Stimulated activated CD4-positive, alpha-beta T cell treated with anti-CD3 and anti-CD28 coated beads, Interleukin-4, amount 100 ng/mL, for 24 hours (primary cell): ENCODE results near the gene SUSD3.
"Not testable (repeated sequence)": the region's sequence is repeated elsewhere in the genome, so short reads cannot be mapped to it uniquely, and the experiment has no call there.

Experiments used
- DNase-seq: peaks from one replicate; pipeline ENCODE4 v3.0.0-alpha.2; 2020

The SUSD3 gene

DNA sequence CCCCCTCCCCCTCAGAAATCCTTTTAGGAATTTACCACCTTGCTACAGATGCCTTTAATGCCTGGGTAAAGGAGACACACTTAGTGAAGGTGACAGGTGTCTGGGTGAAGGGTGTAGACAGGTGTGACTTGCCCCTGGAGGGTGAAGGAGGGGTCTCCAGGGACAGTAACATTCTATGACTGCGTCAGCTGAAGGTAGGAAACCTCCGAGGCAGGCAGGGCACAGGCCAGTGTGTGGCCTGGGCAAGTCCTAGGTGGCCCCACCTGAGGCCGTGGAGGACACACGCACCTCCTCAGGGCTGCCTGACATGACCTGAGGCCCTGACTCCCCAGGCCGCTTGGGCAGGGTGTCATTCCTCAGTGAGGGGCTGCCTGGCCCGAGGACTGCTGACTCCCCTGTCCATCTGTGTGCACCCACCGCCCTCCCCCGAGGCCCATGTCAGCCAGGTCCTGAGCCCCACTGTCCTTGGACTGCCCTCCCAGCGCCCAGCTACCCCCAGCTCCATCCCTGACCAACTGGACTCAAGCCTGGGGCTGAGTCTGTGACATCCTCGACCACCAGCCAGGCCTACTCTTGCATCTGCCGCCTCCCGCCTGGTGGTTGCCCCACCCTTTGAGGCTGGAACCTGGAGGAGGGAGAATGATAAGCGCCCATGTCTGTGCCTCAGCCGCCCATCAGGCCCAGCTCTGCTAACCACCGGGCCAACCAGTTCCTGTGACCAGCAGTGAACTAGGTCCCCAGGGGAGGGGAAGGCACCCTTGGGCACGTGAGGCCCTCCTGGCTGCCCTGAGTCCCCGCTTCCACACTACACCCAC is 55.9 kb downstream of the SUSD3 start:
- DNase-seq: no peak

DNA sequence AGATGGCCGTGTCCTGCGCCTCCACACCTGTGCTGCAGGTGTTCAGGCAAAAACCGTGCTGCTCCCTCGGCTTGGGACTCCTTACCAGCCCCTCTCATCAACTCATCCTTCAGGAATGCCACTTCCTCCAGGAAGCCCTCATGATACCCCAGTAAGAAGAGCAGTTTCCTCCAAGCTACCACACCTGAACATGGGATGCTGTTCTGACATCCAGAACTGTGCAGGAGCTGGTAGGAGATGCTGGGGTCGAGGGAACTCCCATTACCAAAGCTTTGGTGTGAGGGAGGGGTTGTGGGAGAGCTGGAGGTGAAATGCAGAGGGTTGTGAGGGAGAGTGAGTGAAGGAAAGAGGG is 56.5 kb downstream of the SUSD3 start:
- no peak for DNase-seq

DNA sequence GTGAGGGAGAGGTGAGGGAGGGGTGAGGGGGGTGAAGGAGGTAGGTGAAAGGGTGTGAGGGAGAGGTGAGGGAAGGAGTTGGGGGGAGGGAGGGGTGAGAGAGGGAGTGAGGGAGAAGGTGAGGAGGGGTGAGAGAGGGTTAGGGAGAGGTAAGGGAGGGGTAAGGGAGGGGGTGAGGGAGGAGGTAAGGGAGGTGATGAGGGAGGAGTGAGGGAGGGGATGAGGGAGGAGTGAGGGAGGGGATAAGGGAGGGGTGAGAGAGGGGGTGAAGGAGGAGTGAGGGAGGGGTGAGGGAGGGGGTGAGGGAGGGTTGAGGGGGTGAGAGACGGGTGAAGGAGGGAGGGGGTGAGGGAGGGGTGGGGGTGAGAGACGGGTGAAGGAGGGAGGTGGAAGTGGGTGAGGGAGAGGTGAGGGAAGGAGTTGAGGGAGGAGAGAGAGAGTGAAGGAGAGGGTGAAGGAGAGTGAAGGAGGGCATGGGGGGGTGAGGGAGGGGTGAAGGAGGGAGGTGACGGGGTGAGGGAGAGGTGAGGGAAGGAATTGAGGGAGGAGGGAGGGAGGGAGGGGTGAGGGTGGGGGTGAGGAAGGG is 57.1 kb downstream of the SUSD3 start:
- DNase-seq: no peak

DNA sequence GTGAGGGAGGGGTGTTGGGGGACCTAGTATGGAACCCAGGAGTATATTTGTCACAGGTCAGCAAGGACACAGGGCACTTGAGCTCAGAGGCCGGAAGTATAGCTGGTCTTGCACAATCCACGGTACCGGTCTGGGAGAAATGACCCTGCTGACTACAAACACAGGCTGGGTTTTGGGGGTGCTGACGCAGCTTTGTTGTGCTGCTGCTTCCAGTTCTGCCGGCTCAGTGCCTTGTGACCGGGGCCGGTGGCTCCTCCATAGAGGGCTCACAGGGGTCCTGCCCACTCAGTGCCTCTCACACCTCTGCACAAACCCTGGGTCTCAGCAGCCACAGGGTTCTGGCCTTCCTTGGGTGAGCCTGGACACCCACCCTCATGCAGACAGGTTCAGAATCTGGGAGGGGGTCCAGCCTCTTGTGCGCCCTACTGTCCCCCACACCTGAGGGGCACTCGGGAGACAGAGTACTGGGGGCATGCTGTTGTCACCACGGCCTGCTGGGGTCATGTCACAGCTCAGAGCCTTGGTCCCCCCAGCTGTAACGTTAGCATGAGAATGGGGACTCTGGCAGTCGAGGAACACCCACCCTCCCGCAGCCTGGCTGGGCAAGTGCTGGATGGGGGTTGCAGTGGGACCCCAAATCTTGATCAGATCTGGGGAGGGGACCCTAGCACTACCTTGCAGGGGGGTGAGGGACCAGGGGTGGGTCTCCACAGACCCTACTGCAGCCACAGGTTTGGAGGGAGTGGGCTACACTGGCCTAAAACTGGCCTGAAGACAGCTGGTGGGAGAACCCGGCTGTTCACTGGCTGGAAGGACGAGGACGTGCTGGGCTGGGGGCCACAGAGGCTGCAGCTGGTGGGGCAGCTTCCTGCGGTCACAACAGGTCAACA is 57.8 kb downstream of the SUSD3 start:
- DNase-seq: no peak

DNA sequence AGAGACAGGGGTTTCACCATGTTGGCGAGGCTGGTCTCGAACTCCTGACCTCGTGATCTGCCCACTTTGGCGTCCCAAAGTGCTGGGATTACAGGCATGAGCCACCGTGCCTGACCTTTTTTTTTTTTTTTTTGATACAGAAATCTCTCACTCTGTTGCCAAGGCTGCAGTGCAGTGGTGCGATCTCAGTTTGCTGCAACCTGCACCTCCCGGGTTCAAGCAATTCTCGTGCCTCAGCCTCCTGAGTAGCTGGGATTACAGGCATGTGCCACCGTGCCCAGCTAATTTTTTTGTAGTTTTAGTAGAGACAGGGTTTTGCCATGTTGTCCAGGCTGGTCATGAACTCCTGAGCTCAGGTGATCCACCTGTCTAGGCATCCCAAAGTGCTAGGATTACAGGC is 59.0 kb downstream of the SUSD3 start:
- DNase-seq: not testable (repeated sequence)

DNA sequence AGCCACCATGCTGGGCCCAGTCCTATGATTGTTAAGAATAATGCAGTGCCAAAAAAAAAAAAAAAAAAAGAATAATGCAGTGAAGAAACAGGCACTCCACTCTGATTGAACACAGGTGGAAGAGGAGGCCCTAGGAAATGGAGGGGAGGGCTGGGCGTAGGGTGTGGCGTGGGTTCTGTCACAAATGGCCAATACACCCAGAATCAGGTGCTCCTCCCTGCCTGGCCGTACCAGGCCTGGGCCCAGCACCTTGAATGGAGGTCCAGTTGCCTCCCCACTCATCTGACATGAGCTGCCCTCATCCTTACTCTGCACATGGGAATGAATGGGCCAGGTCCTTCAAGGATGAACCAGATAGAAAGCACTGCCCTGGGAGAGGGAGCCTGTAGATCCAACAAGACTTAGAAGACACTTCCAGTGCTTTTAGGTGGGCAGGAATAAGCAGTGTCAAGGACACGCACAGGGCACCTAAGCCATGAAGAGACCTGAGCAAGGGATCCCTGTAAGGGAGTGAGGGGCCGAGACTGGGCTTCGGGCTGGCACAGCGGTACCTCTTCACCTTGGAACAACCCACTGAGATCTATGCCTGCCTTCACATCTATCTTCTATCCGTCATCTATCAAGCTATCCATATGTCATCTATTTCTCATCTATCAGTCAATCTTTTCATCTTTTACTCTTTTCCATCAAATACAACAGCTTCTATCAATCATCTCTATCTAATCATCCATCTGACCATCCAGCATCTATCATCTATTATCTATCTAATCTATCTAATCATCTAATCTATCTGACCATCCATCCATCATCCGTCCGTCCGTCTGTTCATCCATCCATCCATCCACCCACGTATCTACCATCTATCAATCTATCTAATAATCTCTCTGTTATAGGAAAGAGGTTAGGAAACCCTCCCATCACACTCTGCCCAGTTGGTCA is 59.7 kb downstream of the SUSD3 start:
- no peak for DNase-seq

DNA sequence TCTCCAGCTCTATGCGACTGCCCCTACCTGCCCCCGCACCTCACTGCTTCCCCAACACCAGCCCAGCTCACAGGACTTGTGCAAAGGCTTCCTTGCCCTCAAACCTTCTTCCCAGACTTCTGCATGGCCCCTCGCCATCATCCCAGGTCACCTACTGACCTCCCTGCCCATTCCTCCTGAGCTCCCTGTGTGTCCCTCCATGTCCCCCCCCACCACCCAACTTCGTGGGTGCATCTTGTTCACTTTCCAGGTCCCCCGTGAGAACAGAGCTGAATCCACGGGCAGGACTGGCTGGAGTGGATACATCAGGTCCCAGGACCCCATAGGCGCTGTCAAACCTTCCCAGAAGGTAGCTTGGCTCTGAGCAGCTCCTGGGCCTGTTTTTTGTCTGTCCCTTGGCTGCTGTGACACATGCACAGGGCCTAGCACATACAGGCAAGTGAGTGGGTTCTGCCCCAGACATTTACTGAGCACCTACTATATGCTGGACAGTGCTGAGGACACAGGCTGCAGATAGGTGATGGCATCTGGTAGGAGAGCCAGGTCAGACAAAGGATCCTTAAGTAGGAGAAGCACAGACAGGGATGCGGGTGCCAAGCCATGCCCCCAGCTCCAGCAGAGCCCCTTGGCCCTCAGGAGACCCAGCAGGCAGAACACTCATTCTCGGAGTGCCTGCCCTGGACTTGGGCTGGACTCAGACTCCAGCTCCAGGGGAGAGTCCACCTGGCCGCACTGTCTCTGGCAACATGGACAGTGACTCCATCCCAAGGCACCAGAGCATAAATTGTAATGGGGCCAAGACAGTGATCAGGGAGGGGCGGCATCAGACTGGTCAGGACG is 60.6 kb downstream of the SUSD3 start:
- no peak for DNase-seq

DNA sequence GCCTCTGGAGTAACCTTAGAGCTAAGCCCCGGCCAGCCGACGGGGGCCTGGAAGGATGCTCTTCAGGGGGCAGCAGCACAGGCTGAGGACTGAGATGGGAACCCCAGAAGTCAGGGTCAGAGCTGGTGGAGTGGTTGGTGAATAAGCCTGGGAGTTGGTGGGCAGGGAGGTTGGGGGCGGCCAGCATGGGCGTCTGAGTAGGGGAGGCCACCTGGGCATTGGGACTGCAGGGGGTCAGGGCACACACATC is 61.1 kb downstream of the SUSD3 start:
- DNase-seq: no peak

DNA sequence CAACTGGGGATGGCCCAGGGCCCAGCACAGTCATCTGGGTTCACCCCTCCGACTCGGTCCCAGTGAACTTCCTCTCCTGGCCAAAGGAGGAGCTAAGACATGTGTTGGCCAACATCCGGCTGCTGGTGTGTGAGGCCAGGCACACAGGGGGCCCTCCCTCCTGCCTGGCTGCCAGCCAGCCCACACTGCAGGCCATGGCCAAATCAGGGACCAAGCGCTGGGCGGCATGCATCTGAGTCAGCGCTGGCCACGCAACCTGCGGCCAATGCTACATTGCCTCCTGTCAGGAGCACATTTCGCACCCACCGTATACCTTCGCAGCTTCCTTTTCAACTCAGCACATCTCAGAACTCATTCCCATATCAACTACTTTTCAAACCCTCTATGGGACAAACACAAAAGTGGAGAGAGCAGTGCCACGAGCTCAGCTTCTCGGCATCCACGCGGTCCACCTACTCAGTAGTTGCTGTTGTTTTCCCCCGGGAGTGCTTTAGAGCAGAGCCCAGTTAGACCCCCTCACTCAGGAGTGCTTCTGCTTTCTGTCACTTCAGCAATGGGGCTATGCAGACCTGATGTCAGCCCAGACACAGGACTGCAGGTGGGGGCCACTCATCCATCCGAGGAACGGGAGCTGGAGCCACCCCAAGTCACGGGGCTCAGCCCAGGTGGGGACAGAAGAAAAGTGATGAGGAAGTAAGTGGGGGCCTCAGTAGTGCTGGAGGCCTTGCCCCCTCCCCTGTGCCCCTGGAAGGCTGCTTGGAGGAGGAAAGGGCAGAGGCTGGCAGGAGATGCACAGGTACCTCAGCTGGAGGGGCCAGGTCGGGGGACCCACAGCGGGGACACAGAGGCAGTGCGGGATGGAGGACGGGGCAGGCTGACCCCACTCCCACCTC is 61.7 kb downstream of the SUSD3 start:
- no peak for DNase-seq

DNA sequence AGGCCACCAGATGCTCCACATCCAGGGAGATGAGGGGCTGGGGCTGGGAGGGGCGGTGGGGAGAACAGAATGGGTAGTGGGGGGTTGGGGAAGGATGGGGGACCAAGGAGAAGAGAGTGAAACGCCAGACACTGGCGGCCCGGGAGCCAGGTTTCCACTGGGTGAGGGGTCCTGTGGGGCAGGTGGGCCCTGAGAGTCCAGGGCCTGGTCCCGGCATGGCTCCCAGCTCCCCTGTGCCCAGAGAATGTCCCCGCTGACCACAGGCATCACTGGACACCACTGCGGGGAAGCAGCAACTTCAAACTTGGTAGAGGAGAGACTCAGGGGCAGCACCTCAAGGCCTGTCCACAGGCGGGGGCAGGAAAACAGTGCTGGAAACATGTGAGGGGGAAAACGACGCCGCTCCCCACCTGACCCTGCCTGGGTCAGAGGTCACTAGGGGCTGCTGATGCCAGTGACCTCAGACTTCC is 62.4 kb downstream of the SUSD3 start:
- no peak for DNase-seq

DNA sequence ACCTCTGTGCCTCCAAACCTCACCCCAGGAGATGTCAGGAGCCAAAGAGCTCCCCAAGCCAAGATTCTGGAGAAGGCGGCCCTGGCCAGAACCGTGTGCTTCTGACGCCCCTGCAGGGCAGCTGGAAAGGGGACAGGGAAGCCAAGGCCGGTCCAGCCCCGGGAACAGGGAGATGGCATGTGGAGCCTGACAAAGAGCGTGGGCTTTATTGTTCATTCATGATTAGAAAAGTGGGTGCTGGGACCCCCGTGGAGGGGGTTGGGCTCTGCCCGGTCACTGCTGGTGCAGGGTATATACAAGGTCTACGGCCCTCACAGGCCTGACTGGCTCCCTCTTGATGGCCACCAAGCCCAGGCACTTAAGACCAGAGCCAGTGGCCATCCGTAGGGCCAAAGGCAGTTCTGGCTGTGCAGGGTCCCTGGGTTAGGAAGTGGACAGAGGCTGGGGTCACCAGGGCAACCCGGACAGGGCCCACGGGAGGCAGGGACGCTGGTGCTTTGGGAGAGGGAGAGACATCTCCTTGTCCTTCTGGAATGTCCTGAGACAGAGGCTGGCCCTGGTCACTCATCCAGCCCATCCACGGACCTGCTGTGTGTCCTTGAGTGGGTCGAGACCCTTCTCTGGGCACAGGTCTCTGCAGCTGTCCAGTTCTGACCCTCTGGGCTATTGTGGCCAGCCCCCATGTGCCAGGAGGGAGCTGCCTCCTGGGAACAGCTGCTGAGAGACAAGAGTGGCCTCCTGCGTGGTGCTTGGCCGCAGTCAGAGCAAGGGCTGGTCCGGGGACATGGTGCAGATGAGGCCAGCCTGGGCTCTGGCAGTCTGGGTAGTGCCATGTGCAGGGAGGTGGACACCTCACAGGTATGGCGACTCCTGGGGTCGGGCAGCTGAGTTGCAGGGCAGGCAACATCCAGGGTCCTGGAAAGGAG is 63.1 kb downstream of the SUSD3 start:
- DNase-seq: no peak

DNA sequence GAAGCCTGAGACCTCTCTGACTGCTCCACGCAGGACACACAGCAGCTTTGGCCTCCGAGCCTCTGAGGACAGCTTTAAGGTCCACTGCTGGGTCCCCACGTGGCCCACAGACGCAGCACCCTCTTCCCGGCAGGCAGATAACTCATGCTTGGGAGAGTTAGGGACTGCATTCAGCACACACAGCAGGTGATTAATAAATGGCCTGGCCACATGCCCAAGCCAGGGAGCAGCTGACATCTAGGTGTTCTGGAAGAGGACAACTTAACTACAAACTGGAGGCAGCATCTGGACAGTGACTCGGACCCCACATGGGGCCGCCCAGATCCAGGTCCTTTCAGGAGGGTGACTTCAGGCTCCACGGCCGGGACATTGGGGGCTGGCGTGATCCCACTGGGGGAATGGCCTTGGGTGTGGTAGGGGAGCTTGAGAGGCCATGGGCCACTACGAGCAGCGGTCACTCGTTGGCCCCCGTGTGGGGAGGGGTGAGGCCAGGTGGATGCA is 64.3 kb downstream of the SUSD3 start:
- no peak for DNase-seq

DNA sequence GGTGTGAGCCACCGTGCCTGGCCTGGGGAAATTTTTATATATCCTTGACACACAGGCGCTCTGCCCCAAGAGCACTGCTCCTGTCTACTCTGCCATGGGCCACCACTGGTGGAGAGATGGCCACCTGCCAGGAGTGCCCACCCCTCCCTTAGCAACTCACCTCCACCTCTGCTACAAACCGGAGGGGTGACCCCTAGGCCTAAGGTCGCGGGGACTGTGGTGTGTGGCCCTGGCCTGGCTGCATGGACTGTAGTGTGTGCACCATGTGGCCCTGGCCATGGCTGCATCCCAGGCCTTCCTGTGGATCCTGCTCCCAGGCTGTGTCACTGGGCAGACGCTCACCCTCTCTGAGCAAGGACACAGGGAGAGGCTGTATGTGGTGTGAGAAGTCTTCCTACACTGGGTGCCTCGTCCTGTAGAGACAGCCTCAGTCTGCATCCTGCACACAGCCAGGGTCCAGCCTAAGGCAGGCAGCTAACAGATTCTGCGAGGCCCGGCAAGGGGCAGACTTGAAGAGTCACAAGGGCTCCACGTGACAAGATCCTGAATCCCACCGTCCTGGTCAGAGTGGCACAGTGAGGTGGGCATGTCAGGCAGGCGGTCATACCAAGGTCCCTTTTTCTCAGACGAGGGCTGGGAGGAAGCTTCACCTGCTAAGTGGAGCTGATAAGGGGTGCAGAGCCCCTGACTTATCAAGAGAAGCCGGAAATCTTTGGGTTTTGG is 65.2 kb downstream of the SUSD3 start:
- DNase-seq: no peak

DNA sequence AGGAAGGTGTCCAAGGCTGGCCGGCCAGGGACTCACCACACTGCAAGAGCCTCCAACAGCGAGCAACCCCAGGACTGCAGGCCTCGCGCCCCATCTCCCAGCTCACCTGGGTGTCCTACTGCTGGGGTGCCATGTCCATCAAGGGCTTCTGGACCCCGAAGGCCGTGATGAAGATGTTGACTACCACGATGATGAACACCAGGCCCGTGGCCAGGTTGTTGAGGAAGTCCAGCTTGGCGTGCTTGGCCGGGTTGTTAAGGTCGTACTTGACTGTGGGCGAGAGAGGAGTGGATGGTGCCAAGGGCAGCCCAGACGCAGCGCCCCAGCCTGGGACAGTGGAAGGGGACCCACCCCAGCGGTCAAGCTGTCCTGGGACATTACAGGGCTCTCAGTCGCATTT is 66.3 kb downstream of the SUSD3 start:
- DNase-seq: no peak

DNA sequence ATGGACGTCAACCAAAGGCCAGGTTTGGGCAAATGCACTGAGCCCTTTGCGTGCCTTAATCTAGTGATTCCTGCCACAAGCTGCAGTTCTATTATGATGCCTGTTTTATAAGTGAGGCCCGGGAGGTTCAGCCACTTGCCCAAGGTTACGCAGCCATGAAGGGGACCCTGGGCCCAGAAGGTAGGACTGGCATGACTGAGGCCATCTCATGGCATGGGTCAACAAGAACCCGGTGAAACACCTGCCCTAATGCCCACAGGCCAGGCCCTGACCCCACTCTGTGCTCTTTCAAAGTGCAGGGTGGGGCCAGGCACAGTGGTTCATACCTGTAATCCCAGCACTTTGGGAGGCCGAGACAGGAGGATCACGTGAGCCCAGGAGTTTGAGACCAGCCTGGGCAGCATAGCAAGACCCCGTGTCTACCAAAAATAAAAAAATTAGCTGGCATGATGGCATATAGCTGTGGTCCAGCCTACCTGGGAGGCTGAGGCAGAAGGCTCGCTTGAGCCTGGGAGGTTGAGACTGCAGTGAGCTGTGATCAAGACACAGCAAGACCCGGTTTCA is 66.9 kb downstream of the SUSD3 start:
- no peak for DNase-seq

DNA sequence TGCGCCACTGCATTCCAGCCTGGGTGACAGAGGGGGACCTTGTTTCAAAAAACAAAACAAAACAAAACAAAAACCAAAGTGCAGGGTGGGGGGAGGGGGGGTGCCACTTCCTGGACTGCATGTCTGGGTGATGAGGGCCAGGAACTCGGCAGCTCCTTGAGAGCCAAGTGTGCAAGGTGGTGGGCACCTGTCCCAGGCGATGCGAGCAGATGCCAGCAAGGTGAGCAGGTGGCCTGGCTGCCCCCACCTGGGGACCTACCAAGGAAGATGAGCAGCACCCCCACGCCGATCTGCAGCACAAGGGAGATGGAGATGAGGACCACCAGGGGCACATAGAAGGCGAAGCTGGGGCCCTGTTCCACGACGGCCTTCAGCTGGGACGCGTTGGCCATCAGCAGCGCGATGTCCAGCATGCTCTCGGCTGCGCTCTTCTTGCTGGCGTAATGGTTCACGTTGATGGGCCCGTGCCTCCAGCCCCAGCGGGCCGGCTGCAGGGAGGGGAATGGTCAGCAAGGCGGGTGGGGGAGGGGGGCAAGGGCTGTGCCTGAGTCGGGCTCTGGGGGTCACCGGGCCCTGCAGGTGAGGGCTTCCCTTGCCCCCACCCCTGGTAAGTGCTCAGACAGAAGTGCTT is 67.8 kb downstream of the SUSD3 start:
- no peak for DNase-seq

DNA sequence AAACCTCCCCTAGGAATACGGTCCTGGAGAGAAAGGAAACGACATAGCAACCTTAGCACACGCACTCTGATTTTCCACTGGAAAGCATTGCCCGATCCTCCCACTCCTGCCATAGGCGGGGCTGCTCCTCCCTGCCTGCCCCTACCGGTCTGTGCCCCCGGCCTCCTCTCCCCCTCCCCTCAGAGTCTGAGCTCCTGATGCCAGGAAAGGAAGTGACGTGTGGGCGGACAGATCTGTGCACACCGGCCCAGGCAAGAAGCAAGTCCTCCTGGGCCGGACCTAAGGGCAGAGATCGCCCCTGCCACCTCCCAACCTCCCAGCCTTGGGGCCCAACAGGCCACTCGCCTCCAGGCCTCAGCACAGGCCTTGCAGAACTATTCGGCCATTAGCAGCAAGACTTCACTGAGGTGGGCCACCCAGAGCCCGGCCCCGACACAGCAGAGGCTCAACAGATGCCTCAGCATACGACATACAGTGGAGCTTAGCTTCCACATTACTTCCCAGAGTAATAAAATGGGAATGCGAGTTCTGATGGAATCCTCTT is 68.4 kb downstream of the SUSD3 start:
- DNase-seq: no peak
